ENCODE results near the gene PRADC1.

DNA sequence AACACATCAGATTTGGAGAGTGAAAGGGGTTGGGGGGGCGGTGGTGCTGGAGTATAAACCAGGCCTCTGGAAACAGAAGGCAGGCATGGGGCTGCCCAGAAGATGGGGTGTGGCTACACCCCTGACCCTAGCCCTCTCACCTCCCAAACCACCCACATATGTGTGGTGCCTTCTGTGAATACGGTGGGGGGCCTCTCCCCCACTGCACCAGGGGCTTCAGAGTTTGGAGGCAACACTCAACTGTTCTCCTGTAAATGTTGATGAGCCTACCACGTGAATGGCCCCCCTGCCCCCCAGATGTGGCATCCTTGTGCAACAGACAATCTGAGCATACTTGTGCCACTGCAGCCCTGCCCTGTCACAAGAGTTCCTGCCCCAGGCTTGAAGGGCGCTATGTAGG lies 31.7 kb upstream of the PRADC1 start:
- TF ChIP-seq SRF (IDR thresholded peaks at IDR 0.05; ENCODE audit: low read depth): no peak
- no peak for TF ChIP-seq ELF1 (IDR thresholded peaks at IDR 0.05; ENCODE audit: borderline replicate concordance, low read depth)
- TF ChIP-seq, protein P1, sequence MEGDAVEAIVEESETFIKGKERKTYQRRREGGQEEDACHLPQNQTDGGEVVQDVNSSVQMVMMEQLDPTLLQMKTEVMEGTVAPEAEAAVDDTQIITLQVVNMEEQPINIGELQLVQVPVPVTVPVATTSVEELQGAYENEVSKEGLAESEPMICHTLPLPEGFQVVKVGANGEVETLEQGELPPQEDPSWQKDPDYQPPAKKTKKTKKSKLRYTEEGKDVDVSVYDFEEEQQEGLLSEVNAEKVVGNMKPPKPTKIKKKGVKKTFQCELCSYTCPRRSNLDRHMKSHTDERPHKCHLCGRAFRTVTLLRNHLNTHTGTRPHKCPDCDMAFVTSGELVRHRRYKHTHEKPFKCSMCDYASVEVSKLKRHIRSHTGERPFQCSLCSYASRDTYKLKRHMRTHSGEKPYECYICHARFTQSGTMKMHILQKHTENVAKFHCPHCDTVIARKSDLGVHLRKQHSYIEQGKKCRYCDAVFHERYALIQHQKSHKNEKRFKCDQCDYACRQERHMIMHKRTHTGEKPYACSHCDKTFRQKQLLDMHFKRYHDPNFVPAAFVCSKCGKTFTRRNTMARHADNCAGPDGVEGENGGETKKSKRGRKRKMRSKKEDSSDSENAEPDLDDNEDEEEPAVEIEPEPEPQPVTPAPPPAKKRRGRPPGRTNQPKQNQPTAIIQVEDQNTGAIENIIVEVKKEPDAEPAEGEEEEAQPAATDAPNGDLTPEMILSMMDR (IDR thresholded peaks at IDR 0.05 in 2 of 3, conservative IDR thresholded peaks at IDR 0.05 in 1 of 3; ENCODE audit: borderline replicate concordance in 1 of 3, insufficient read depth in 1 of 3, low read depth in 2 of 3, low read length in 2 of 3): no peak
- no peak for TF ChIP-seq SP1 (IDR thresholded peaks at IDR 0.05; ENCODE audit: low read depth)
- TF ChIP-seq POLR2A (IDR thresholded peaks at IDR 0.05; ENCODE audit: borderline replicate concordance, extremely low read depth, insufficient read depth, insufficient read length): no peak

Measured in HCT116 (cell line).